ENCODE measurements around the gene METTL25.

The METTL25 gene

GRCh38 chr12:82527165-82527780 is 168.9 kb downstream of the METTL25 start:
- DNase-seq (ENCODE audit: low read depth): no peak
